GM12801 (cell line): ENCODE data around the gene WDR70.

ENCODE experiments used
- TF ChIP-seq, protein P1 (sequence below): IDR thresholded peaks from one replicate; pipeline ENCODE4 v1.5.1; 2011; ENCODE audit warnings: control low read depth; ENCODE audit not compliant: insufficient read length; ENCODE audit errors: extremely low read depth

WDR70 gene

GRCh38 chr5:37539459-37539858, 160.3 kb downstream of the WDR70 start:
- TF ChIP-seq, protein P1, sequence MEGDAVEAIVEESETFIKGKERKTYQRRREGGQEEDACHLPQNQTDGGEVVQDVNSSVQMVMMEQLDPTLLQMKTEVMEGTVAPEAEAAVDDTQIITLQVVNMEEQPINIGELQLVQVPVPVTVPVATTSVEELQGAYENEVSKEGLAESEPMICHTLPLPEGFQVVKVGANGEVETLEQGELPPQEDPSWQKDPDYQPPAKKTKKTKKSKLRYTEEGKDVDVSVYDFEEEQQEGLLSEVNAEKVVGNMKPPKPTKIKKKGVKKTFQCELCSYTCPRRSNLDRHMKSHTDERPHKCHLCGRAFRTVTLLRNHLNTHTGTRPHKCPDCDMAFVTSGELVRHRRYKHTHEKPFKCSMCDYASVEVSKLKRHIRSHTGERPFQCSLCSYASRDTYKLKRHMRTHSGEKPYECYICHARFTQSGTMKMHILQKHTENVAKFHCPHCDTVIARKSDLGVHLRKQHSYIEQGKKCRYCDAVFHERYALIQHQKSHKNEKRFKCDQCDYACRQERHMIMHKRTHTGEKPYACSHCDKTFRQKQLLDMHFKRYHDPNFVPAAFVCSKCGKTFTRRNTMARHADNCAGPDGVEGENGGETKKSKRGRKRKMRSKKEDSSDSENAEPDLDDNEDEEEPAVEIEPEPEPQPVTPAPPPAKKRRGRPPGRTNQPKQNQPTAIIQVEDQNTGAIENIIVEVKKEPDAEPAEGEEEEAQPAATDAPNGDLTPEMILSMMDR: no peak

- TF ChIP-seq, protein P1: no peak
Observed at GRCh38 chr5:37543216-37543615, 164.1 kb downstream of the WDR70 start.

DNA sequence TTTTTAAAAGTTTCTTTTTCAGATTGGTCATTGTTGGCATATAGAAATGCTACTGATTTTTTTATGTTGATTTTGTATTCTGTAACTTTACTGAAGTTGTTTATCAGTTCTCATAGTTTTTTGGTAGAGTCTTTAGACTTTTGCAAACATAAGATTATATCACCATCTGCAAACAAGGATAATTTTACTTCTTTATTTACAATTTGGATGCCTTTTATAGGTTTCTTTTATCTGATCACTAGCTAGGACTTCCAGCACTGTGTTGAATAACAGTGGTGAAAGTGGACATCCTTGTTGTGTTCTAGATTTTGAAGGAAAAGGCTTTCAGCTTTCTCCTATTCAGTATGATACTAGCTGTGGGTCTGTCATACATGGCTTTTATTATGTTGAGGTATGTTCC, 170.3 kb downstream of the WDR70 start:
- TF ChIP-seq, protein P1: no peak

GRCh38 chr5:37552161-37552560, 173.0 kb downstream of the WDR70 start:
- TF ChIP-seq, protein P1: no peak

DNA sequence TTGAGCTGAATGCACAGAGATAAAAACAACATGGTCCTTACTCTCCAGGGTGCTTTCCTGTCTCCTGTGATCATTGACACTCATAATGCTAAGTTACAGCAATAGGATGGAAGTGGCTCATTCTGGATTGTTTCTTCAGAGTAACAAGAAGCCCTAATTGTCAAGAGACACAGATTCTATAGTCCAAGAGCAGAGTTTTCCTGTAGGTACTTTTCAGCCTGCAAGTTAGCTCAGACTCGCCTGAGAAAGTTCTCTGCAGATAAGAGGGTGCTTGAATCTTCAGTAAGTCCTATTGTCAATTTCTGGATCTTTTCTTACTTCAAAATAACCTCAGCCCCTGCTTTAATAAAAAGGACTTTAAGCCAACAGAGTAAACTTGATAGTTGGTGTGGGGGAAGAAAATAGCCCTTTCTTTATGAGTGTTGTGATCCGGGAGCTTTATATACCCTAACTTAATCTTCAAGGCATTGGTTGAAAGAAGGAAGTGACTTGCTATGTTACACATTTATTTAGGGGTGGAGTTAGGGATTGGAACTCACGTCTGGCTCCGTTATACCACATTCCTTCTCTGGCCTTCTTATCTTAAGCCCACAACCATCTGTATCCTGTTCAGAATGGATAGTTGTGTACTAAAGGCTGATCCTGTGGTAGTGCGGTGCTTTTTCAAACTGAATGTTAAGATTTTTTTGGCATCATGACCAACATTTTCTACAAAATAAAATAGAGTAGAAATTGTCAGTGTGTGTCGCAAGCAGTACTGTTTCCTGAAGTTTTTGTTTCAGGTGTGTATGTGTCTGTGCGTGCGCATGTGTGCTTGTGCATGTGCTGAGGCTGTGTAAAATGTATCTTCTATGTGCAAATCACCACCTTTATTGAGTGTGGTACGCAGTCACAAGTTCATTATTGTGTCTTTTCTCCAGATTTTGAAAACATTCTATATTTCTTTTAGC, 173.9 kb downstream of the WDR70 start:
- TF ChIP-seq, protein P1: no peak

DNA sequence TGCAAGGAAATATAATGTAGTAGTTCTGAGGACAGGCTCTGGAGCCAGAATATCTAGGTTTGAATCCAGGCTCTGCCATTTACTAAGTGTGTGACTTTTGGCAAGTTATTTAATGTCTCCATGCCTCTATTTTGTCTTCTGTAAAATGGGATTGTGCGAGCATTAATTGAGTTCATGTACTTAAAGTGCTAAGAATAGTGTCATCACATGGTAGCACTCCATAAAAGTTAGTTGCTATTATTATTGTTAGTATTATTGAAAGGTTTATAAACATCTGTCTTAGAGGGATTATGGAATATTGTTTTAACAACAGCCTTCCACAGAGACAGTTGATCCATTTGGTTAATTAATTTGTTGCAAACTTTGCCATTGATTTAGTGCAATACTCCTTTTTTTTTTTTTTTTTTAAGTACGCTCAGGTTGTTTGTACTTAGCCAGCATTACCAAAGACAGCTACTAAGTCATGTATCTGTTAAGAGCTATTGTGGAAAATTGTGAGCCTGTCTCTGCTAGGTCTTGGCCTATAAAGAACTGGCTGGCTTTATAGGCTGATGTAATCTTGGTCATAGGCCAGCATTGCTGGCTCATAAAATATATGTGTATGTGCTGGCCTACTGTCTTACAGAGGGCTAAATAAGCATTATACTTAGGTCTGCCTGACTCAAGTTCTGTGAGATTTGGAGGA, 174.7 kb downstream of the WDR70 start:
- TF ChIP-seq, protein P1: no peak

- TF ChIP-seq, protein P1: no peak
Observed at GRCh38 chr5:37554405-37554739, 175.3 kb downstream of the WDR70 start.
